Ishikawa (cell line): Measurements from ENCODE around the gene KCNN3.

Experiments used
- CEBPB ChIP-seq: IDR thresholded peaks from 2 replicates; pipeline ENCODE4 v1.6.1; 2012
- CREB1 ChIP-seq: IDR thresholded peaks from 2 replicates; pipeline ENCODE4 v1.6.1; 2012; ENCODE audit warnings: low read depth
- EGR1 ChIP-seq: IDR thresholded peaks from 2 replicates; pipeline ENCODE4 v1.6.1; 2012
- EP300 ChIP-seq: IDR thresholded peaks from 2 replicates; pipeline ENCODE4 v1.6.1; 2012; ENCODE audit warnings: borderline replicate concordance
- FOXM1 ChIP-seq: IDR thresholded peaks from 2 replicates; pipeline ENCODE4 v1.6.1; 2012; ENCODE audit warnings: low read depth, borderline replicate concordance
- MAX ChIP-seq: IDR thresholded peaks from 2 replicates; pipeline ENCODE4 v1.6.1; 2012
- RAD21 ChIP-seq: IDR thresholded peaks from 2 replicates; pipeline ENCODE4 v1.6.1; 2012; ENCODE audit warnings: low read depth
- REST ChIP-seq: IDR thresholded peaks from 2 replicates; pipeline ENCODE4 v1.6.1; 2012; ENCODE audit warnings: low read depth, mild to moderate bottlenecking
- TEAD4 ChIP-seq: IDR thresholded peaks from 2 replicates; pipeline ENCODE4 v1.6.1; 2012

GRCh38 chr1:154863315-154864174 is 6.5 kb downstream of the KCNN3 start:
- TF ChIP-seq EGR1 = no peak
- TF ChIP-seq REST = no peak
- no peak for TF ChIP-seq EP300
- TF ChIP-seq CEBPB = no peak
- TF ChIP-seq RAD21 = no peak
- TF ChIP-seq FOXM1 = no peak
- no peak for TF ChIP-seq MAX
- TF ChIP-seq TEAD4 = no peak
- no peak for TF ChIP-seq CREB1
